Suprapubic skin (tissue), 4 donors: ENCODE measurements around the gene LHX6. TPM values are rescaled to one million over a fixed set of nuclear protein-coding genes. Genes with fewer than 3 reads are reported as not detected.

Source experiments
- DNase-seq, 2 donors: peaks; one replicate each; pipeline ENCODE4 v3.0.0-alpha.2; 2019; ENCODE audit warnings: low spot score in 2 of 2
- H3K27ac ChIP-seq: fragments of 200-600 bp; sonication (generic); one replicate; pipeline ENCODE4 v1.5.1; 2019
- H3K27me3 ChIP-seq: fragments of 200-600 bp; sonication (generic); one replicate; pipeline ENCODE4 v1.5.1; 2019
- H3K36me3 ChIP-seq: fragments of 200-600 bp; sonication (generic); one replicate; pipeline ENCODE4 v1.5.1; 2019
- H3K4me1 ChIP-seq: fragments of 200-600 bp; sonication (generic); one replicate; pipeline ENCODE4 v1.5.1; 2019
- H3K4me3 ChIP-seq: fragments of 200-600 bp; sonication (generic); one replicate; pipeline ENCODE4 v1.5.1; 2019; ENCODE audit warnings: mild to moderate bottlenecking
- H3K9me3 ChIP-seq: fragments of 200-600 bp; sonication (generic); one replicate; pipeline ENCODE4 v1.5.1; 2019
- EP300 ChIP-seq: sonication (generic); formaldehyde crosslinking; IDR thresholded peaks from one replicate; pipeline ENCODE4 v1.6.1; 2017; ENCODE audit warnings: antibody characterized with exemption
- POLR2A ChIP-seq, 2 donors: fragments of 450-650 bp; IDR thresholded peaks; one replicate each; pipeline ENCODE4 v1.6.1; 2017; ENCODE audit warnings: antibody characterized with exemption in 2 of 2, mild to moderate bottlenecking in 2 of 2, moderate library complexity in 2 of 2
- POLR2AphosphoS5 ChIP-seq, 3 donors: sonication (generic); formaldehyde crosslinking; IDR thresholded peaks; one replicate each; pipeline ENCODE4 v1.6.1; 2017; ENCODE audit warnings: antibody characterized with exemption in 3 of 3
- WGBS: methylation state at CpG from one replicate; pipeline ENCODE4 v1.1.5; 2018; 5-methylcytosine and 5-hydroxymethylcytosine counted together
- total RNA-seq, 4 donors: library from RNA; depleted of rRNA; stranded (reverse); fragments of >200 nt; gene quantifications; one replicate each; pipeline ENCODE4 v1.1.0, GENCODE V29; 2016
- TF ChIP-seq, protein P1 (sequence below), 2 donors: fragments of 200-600 bp in 1 of 2; fragments of 450-650 bp in 1 of 2; sonication (generic) in 1 of 2; IDR thresholded peaks; one replicate each; pipeline ENCODE4 v1.5.1; 2016 to 2019; ENCODE audit warnings: antibody characterized with exemption in 2 of 2, mild to moderate bottlenecking in 1 of 2, moderate library complexity in 1 of 2

Gene LHX6
- total RNA-seq, 4 donors from 2014 or later = 1.4 to 7.3 (median 3.4) TPM

DNA sequence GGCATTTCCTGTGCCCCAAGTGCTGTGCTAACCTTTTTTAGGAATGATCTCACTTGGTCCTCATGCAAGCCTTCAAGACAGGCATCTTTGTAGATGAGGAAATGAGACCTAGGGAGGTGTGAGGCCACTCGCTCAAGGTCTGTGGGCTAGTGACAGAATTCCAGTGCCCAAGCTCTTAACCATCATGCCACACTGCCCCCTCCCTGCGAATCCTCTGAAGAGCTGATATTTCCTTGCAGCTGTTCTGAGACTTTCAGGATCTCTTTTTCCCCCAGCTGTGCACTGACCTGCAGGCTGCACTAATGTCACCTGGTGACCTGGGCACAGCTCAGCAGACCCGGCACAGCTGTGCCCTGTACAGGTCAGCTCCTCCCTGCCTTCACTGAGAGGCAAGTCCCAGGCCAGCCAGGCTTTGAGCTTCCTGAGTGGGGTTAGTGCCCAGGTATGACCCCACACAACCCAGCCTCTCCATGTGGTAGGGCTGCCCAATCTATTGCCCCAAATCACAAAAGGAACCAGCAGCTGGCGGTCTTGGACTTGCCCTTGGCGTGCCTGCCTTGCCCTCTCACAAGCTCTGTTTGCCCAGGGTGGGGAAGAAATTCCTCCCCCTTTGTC is 36.4 kb downstream of the LHX6 start:
- Histone ChIP-seq H3K27ac (no peak overlapping the region), H3K4me3 (no peak overlapping the region), H3K4me1 (no peaks in the 10 kb centered on the region), H3K9me3 (no peaks in the 10 kb centered on the region), H3K27me3 (peaks cover 4% of the 10 kb centered on the region), H3K36me3 (no peaks in the 10 kb centered on the region)
- 84% methylated on average over 5 of the region's 5 CpGs for WGBS
- DNase-seq = no peak
- TF ChIP-seq, protein P1, sequence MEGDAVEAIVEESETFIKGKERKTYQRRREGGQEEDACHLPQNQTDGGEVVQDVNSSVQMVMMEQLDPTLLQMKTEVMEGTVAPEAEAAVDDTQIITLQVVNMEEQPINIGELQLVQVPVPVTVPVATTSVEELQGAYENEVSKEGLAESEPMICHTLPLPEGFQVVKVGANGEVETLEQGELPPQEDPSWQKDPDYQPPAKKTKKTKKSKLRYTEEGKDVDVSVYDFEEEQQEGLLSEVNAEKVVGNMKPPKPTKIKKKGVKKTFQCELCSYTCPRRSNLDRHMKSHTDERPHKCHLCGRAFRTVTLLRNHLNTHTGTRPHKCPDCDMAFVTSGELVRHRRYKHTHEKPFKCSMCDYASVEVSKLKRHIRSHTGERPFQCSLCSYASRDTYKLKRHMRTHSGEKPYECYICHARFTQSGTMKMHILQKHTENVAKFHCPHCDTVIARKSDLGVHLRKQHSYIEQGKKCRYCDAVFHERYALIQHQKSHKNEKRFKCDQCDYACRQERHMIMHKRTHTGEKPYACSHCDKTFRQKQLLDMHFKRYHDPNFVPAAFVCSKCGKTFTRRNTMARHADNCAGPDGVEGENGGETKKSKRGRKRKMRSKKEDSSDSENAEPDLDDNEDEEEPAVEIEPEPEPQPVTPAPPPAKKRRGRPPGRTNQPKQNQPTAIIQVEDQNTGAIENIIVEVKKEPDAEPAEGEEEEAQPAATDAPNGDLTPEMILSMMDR (IDR thresholded peaks at IDR 0.05) = no peak
- TF ChIP-seq POLR2A (IDR thresholded peaks at IDR 0.05) (no peak), POLR2AphosphoS5 (IDR thresholded peaks at IDR 0.05) (no peak), EP300 (no peak)

GRCh38 chr9:122191584-122191983 is 37.2 kb downstream of the LHX6 start:
- Histone ChIP-seq H3K36me3 (no peaks in the 10 kb centered on the region), H3K4me3 (no peak overlapping the region), H3K4me1 (no peaks in the 10 kb centered on the region), H3K27me3 (no peaks in the 10 kb centered on the region), H3K9me3 (no peaks in the 10 kb centered on the region), H3K27ac (no peak overlapping the region)
- TF ChIP-seq POLR2A (IDR thresholded peaks at IDR 0.05) = no peak
- TF ChIP-seq, protein P1 (IDR thresholded peaks at IDR 0.05) = no peak
- no peak for TF ChIP-seq POLR2AphosphoS5 (IDR thresholded peaks at IDR 0.05)
- no peak for TF ChIP-seq EP300
- WGBS = 61% methylated on average over 9 of the region's 11 CpGs
- no peak for DNase-seq

DNA sequence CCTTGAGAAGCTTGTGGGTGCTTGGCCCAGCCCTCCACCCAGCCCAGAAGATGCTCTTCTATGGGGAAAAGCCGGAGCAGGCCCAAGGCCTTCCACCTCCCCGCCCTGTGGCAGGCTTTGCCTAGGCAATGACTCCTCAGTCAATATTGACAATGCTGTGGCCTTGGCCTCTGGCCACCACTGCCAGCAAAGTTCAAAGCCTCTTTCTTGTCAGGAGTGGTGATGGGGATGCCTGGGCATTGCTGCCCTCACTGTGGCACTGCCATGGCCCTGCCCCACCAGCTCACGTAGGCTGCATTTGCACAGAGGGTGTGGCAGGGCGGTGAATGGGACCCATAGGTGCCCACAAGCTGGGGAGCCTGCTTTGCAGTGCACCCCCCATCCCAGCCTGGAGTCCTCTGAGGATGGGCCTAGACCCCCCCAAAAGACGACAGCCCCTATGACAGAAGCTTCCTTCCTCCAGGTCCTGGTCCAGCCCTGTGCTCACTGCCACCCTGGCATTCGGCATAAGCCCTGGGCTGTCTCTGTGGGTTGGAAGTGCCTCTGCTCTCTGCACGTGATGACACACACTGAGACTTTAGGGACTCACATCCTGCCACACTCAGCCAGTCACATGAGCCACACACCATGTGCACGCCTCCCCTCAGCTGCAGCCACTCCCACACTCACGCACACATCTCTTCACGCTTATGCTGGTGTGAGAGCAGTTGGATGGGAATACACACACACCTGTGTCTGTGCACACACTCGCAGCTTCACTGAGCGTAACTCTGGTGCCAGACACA is 38.0 kb downstream of the LHX6 start:
- Histone ChIP-seq H3K27ac (no peak overlapping the region), H3K36me3 (no peaks in the 10 kb centered on the region), H3K4me1 (no peaks in the 10 kb centered on the region), H3K27me3 (no peaks in the 10 kb centered on the region), H3K4me3 (no peak overlapping the region), H3K9me3 (no peaks in the 10 kb centered on the region)
- no peak for TF ChIP-seq POLR2A (IDR thresholded peaks at IDR 0.05)
- TF ChIP-seq, protein P1 (IDR thresholded peaks at IDR 0.05) = no peak
- no peak for TF ChIP-seq POLR2AphosphoS5 (IDR thresholded peaks at IDR 0.05)
- no peak for TF ChIP-seq EP300
- DNase-seq = no peak
- WGBS = 89% methylated on average over 8 of the region's 12 CpGs

DNA sequence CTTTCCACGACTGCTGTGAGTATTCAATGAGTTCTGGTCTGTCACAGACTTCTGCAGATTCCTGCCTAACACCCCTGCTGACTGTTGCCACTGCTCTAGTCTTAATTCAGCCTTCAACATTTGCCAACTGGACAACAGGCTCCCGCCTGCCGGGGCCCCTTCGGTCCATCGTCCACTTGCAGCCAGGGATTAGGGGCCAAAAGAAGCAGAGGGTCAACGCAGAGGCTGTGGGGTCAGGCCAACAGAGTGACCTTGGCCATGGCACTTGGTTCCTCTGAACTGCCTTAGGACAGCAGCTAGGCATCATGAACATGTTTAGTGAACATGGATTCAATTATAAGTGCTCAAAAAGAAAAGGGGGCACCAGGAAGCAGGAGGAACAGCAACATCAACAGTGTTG is 40.4 kb downstream of the LHX6 start:
- 91% methylated on average over 5 of the region's 6 CpGs for WGBS
- H3K4me1 ChIP-seq = no peaks in the 10 kb centered on the region
- no peak for DNase-seq
- no peak overlapping the region for H3K4me3 ChIP-seq
- H3K9me3 ChIP-seq = no peaks in the 10 kb centered on the region
- no peak overlapping the region for H3K27ac ChIP-seq
- no peak for TF ChIP-seq EP300
- TF ChIP-seq POLR2AphosphoS5 (IDR thresholded peaks at IDR 0.05) = no peak
- TF ChIP-seq POLR2A (IDR thresholded peaks at IDR 0.05) = no peak
- TF ChIP-seq, protein P1 (IDR thresholded peaks at IDR 0.05) = no peak
- peaks cover 4% of the 10 kb centered on the region for H3K27me3 ChIP-seq
- H3K36me3 ChIP-seq = no peaks in the 10 kb centered on the region

DNA sequence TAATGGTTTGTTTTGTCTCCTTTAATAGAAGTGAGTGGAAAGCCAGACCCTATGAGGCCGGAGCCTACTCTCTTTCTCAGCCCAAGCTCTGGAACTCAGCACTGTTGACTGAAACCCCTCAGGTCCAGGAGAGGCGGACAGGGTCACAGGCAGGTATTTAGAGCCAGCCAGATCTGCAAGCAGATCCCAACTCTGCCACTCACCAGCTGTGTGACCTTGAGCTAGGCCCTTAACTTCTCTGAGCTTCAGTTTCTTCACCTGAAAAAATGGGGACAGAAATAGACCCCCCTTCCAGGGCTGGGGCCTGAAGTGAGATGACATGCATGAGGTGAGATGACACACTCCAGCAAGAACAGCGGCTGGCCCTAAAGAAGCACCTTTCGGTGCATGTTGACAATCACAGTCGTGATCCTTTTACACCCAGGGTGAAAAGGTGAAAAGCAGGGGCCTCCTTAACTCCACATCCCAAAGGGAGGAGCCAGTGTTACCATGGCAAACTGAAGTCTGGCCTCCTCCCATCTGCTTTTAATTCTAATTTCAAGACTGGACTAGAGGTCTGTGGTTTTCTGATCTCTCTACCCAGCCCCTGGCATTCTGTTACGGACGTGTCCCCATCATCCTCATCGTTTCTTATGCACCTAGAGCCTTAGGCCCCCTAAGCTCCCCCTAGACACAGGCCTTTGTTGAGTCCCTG is 41.8 kb downstream of the LHX6 start:
- Histone ChIP-seq H3K27me3 (peaks cover 11% of the 10 kb centered on the region), H3K4me1 (no peaks in the 10 kb centered on the region), H3K27ac (no peak overlapping the region), H3K36me3 (no peaks in the 10 kb centered on the region), H3K9me3 (no peaks in the 10 kb centered on the region), H3K4me3 (no peak overlapping the region)
- no peak for DNase-seq
- WGBS = 86% methylated on average over 8 of the region's 8 CpGs
- TF ChIP-seq POLR2A (IDR thresholded peaks at IDR 0.05) (no peak), EP300 (no peak), POLR2AphosphoS5 (IDR thresholded peaks at IDR 0.05) (no peak)
- TF ChIP-seq, protein P1 (IDR thresholded peaks at IDR 0.05) = no peak
